HG03457 (cell line): ENCODE results near the gene CROCC.

Source experiments
- ATAC-seq: cut with Tn5 transposase; IDR thresholded peaks from one replicate; pipeline ENCODE4 v1.9.1; 2021; ENCODE audit warnings: moderate number of reproducible peaks; ENCODE audit not compliant: unreplicated experiment

Gene CROCC

GRCh38 chr1:16981269-16981849 is 59.6 kb downstream of the CROCC start:
- no peak for ATAC-seq

GRCh38 chr1:16982902-16983301 is 61.2 kb downstream of the CROCC start:
- ATAC-seq = no peak

GRCh38 chr1:16983649-16984048 is 61.9 kb downstream of the CROCC start:
- ATAC-seq = no peak

- ATAC-seq = no peak
Measured at GRCh38 chr1:16984717-16985116, 63.0 kb downstream of the CROCC start.

GRCh38 chr1:16986113-16986512 is 64.4 kb downstream of the CROCC start:
- ATAC-seq = no peak

- no peak for ATAC-seq
Measured at GRCh38 chr1:16986560-16986959, 64.8 kb downstream of the CROCC start.

GRCh38 chr1:16986962-16987361 is 65.2 kb downstream of the CROCC start:
- ATAC-seq = no peak

GRCh38 chr1:16988210-16988609 is 66.5 kb downstream of the CROCC start:
- ATAC-seq = no peak

- no peak for ATAC-seq
Measured at GRCh38 chr1:16989676-16990391, 68.1 kb downstream of the CROCC start.

- ATAC-seq = no peak
Measured at GRCh38 chr1:16991571-16991970, 69.8 kb downstream of the CROCC start.

GRCh38 chr1:16992102-16992501 is 70.4 kb downstream of the CROCC start:
- no peak for ATAC-seq

GRCh38 chr1:16992675-16993074 is 70.9 kb downstream of the CROCC start:
- ATAC-seq = no peak

GRCh38 chr1:16993521-16994038 is 71.8 kb downstream of the CROCC start:
- no peak for ATAC-seq

- no peak for ATAC-seq
Measured at GRCh38 chr1:16996845-16997244, 75.1 kb downstream of the CROCC start.

GRCh38 chr1:16998589-16998988 is 76.9 kb downstream of the CROCC start:
- ATAC-seq = no peak

- ATAC-seq = no peak
Measured at GRCh38 chr1:16999863-17000262, 78.1 kb downstream of the CROCC start.

- no peak for ATAC-seq
Measured at GRCh38 chr1:17001760-17002523, 80.2 kb downstream of the CROCC start.

- ATAC-seq = no peak
Measured at GRCh38 chr1:17002524-17002902, 80.8 kb downstream of the CROCC start.

- no peak for ATAC-seq
Measured at GRCh38 chr1:17004466-17005364, 83.0 kb downstream of the CROCC start.

- no peak for ATAC-seq
Measured at GRCh38 chr1:17005365-17005740, 83.6 kb downstream of the CROCC start.

GRCh38 chr1:17007121-17007520 is 85.4 kb downstream of the CROCC start:
- no peak for ATAC-seq
